Central memory CD8-positive, alpha-beta T cell (primary cell): ENCODE data around the gene CFAP46.
"Not testable (repeated sequence)": the region's sequence is repeated elsewhere in the genome, so short reads cannot be mapped to it uniquely, and the experiment has no call there.

ENCODE experiments used
- ATAC-seq: fragments of 150-1000 bp; cut with Tn5 transposase; replicated peaks from 2 replicates; pipeline ENCODE4 v1.10.0; 2022; ENCODE audit warnings: mild to moderate bottlenecking, moderate FRiP score, moderate number of reproducible peaks; ENCODE audit not compliant: poor library complexity, severe bottlenecking; ENCODE audit errors: extremely low read depth
- DNase-seq, 2 donors: peaks; one replicate each; pipeline ENCODE4 v3.0.0; 2021; ENCODE audit warnings: low spot score in 2 of 2
- H3K27ac Mint-ChIP-seq: one replicate; pipeline ENCODE4 v1.8.0; 2022; ENCODE audit warnings: low read depth, mild to moderate bottlenecking, moderate library complexity, mixed read lengths
- H3K27me3 Mint-ChIP-seq: one replicate; pipeline ENCODE4 v1.8.0; 2022; ENCODE audit warnings: mixed read lengths
- H3K36me3 Mint-ChIP-seq: one replicate; pipeline ENCODE4 v1.8.0; 2022; ENCODE audit warnings: mild to moderate bottlenecking, moderate library complexity, mixed read lengths; ENCODE audit not compliant: insufficient read depth
- H3K4me1 Mint-ChIP-seq: one replicate; pipeline ENCODE4 v1.8.0; 2022; ENCODE audit warnings: mixed read lengths
- H3K4me3 Mint-ChIP-seq: one replicate; pipeline ENCODE4 v1.8.0; 2022; ENCODE audit warnings: mild to moderate bottlenecking, moderate library complexity, mixed read lengths
- H3K9me3 Mint-ChIP-seq: one replicate; pipeline ENCODE4 v1.8.0; 2022; ENCODE audit warnings: mixed read lengths

CFAP46 gene

DNA sequence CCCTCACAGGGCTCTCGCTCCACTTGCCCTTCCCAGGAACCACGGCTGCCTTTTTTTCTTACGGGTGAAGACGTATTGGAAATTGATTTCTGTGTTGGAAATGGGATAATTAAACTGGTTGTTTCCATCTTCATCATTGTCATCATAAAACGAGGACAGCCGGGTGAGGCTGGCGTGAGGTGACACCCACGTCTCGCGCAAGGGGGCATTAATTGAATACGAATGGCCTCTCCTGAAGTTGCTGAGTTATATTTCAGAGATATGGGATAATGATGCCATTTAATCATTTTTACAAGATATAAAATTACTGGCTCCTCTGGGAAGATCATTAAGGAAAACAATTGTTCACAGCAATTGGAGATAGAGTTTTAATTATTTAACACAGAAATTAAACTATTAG lies 138.1 kb downstream of the CFAP46 start:
- Mint-ChIP-seq H3K36me3 (no peaks in the 10 kb centered on the region), H3K4me1 (no peaks in the 10 kb centered on the region), H3K27ac (no peak overlapping the region), H3K9me3 (no peaks in the 10 kb centered on the region), H3K27me3 (no peaks in the 10 kb centered on the region), H3K4me3 (no peak overlapping the region)
- ATAC-seq (no peak), DNase-seq (no peak)

DNA sequence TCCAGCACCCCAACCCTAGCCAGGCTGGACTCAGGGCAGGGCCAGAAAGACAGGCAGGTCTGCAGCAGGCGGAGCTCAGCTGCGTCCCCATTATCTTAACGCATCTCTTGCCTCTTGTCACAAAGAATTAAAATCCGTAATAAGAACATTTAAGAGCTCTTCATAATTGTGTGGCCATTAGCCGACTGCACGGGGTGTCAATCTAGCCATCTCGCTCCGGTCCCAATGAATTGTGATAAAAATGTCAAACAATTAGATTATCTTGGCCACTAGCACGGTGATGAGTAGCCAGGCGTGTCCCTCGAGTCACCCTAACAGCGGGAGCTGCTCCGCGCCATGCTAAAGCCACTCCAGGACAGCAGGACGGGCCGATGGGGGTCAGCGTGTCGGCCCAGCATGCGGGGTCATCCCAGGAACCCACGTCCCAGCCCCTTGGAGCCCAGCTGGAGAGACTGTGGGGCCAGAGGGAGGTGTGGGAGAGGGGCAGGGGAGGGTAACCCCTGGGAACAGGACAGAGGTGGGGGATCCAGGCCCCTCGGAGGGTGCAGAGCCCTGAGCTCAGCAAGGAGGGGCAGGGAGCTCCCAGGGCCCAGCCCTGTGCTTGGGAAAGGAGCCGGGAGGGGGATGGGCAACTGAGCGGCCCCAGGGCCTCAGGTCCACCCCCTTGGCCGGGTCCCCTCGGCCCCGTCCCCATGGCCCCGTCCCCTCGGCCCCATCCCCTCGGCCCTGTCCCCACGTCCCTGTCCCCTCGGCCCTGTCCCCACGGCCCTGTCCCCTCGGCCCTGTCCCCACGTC lies 138.8 kb downstream of the CFAP46 start:
- no peaks in the 10 kb centered on the region for H3K27me3 Mint-ChIP-seq
- no peak for ATAC-seq
- no peaks in the 10 kb centered on the region for H3K4me1 Mint-ChIP-seq
- H3K36me3 Mint-ChIP-seq: no peaks in the 10 kb centered on the region
- DNase-seq: no peak
- no peaks in the 10 kb centered on the region for H3K9me3 Mint-ChIP-seq
- H3K27ac Mint-ChIP-seq: no peak overlapping the region
- H3K4me3 Mint-ChIP-seq: no peak overlapping the region

DNA sequence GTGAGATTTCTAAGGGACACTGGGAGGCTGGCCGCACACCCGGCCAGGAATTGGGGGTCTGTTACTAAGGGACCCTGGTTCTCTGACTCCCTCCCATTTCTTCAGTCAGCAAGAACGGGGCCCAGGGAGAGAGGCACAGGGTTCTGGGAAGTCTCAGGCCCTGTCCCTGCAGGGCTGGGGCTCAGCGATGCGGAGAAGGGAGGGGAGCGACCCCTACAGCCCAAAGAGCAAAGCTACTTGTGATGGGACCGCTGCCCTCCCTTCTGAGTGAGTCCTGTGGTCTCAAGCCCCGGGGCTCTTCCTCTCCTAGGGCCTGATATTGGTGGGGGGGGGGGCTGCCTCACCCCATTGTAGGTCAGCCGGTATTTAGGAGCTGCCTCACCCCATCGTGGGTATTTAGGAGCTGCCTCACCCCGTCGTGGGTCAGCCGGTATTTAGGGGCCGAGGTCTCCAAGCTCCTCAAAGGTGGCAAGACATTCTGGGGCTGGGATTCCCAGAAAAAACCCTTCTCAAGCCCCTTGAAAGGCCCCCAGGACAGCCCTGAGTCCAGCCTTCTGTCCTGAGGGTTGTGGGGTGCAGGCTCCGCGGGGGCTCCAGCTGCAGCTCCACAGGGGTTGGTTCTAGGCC lies 139.6 kb downstream of the CFAP46 start:
- Mint-ChIP-seq H3K9me3 (no peaks in the 10 kb centered on the region), H3K27ac (no peak overlapping the region), H3K4me3 (no peak overlapping the region), H3K4me1 (no peaks in the 10 kb centered on the region), H3K36me3 (no peaks in the 10 kb centered on the region), H3K27me3 (no peaks in the 10 kb centered on the region)
- ATAC-seq (no peak), DNase-seq (no peak)

DNA sequence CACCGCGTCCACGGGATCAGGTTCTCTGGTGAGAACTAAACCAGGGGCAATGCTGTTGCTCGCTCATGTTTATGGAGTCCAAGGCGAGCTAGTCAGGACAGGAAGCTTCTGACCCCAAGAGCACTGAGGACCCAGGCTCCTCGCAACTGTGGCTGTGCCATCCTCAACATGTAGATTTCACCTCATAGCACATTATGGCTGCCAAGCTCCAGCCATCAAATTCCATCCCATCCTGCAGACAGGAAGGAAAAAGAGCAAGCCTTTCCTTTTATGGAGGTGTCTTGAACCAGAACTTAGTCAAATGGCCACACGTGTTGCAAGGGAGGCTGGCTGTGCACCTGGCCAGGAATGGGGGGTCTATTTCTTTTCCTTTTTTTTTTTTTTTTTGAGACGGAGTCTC lies 140.3 kb downstream of the CFAP46 start:
- DNase-seq: no peak
- H3K36me3 Mint-ChIP-seq: no peaks in the 10 kb centered on the region
- H3K27me3 Mint-ChIP-seq: no peaks in the 10 kb centered on the region
- no peak for ATAC-seq
- H3K4me3 Mint-ChIP-seq: no peak overlapping the region
- no peaks in the 10 kb centered on the region for H3K4me1 Mint-ChIP-seq
- H3K9me3 Mint-ChIP-seq: no peaks in the 10 kb centered on the region
- H3K27ac Mint-ChIP-seq: no peak overlapping the region

DNA sequence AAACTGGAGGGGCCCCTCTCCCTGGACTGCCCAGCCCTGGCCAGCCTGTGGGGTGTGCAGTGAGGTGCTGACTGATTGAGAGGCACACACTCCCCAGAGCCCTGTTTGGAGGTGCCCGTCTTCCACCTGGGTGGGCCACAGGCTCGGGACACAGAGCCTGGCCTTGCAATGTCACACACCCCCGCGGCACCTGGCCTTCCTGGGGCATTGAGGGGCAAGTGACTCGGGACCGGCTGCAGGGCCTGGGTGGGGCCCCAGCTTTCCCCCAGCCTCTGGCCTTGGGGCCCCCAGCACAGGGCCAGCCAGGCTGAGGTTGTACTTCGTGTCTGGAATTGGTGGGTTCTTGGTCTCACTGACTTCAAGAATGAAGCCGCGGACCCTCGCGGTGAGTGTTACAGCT lies 142.5 kb downstream of the CFAP46 start:
- Mint-ChIP-seq H3K9me3 (no peaks in the 10 kb centered on the region), H3K36me3 (no peaks in the 10 kb centered on the region), H3K4me3 (no peak overlapping the region), H3K27me3 (no peaks in the 10 kb centered on the region), H3K4me1 (no peaks in the 10 kb centered on the region), H3K27ac (no peak overlapping the region)
- DNase-seq (no peak), ATAC-seq (no peak)

GRCh38 chr10:132798876-132799275 lies 143.5 kb downstream of the CFAP46 start:
- Mint-ChIP-seq H3K36me3 (no peaks in the 10 kb centered on the region), H3K27me3 (no peaks in the 10 kb centered on the region)
- ATAC-seq: no peak

GRCh38 chr10:132798403-132798802 lies 144.0 kb downstream of the CFAP46 start:
- Mint-ChIP-seq H3K4me1 (no peaks in the 10 kb centered on the region), H3K36me3 (no peaks in the 10 kb centered on the region), H3K27ac (no peak overlapping the region), H3K4me3 (no peak overlapping the region), H3K27me3 (no peaks in the 10 kb centered on the region), H3K9me3 (no peaks in the 10 kb centered on the region)
- no peak for DNase-seq
- no peak for ATAC-seq

More at GRCh38 chr10:132798876-132799275, 143.5 kb downstream of the CFAP46 start:
- Mint-ChIP-seq H3K4me1 (no peaks in the 10 kb centered on the region), H3K4me3 (no peak overlapping the region), H3K27ac (no peak overlapping the region), H3K9me3 (no peaks in the 10 kb centered on the region)
- DNase-seq: no peak

- H3K27ac Mint-ChIP-seq, H3K36me3 Mint-ChIP-seq, H3K4me1 Mint-ChIP-seq, H3K9me3 Mint-ChIP-seq, H3K27me3 Mint-ChIP-seq, DNase-seq, ATAC-seq, H3K4me3 Mint-ChIP-seq: not testable (repeated sequence)
These were observed 144.4 kb downstream of the CFAP46 start for GRCh38 chr10:132797986-132798385.

DNA sequence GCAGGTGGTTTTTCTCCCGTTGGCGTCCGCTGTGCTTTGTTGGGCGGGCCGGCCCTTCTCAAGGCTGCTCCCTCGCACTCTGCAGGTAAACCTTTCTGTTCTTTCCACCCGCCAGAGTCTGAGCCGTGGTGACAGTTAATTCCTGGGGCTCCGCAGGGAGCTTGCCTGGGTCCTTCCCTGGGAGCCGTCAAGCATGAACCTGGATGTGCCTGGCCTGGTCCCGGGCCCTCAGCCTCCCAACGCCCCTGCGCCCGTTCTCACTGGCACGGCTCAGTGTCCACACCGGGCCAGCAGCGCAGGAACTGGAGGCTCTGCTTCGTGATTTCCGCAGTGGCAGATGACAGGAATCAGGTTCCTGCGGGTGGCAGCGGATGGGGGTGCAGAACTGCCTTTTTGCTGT lies 145.5 kb downstream of the CFAP46 start:
- no peaks in the 10 kb centered on the region for H3K36me3 Mint-ChIP-seq
- H3K27me3 Mint-ChIP-seq: no peaks in the 10 kb centered on the region

DNA sequence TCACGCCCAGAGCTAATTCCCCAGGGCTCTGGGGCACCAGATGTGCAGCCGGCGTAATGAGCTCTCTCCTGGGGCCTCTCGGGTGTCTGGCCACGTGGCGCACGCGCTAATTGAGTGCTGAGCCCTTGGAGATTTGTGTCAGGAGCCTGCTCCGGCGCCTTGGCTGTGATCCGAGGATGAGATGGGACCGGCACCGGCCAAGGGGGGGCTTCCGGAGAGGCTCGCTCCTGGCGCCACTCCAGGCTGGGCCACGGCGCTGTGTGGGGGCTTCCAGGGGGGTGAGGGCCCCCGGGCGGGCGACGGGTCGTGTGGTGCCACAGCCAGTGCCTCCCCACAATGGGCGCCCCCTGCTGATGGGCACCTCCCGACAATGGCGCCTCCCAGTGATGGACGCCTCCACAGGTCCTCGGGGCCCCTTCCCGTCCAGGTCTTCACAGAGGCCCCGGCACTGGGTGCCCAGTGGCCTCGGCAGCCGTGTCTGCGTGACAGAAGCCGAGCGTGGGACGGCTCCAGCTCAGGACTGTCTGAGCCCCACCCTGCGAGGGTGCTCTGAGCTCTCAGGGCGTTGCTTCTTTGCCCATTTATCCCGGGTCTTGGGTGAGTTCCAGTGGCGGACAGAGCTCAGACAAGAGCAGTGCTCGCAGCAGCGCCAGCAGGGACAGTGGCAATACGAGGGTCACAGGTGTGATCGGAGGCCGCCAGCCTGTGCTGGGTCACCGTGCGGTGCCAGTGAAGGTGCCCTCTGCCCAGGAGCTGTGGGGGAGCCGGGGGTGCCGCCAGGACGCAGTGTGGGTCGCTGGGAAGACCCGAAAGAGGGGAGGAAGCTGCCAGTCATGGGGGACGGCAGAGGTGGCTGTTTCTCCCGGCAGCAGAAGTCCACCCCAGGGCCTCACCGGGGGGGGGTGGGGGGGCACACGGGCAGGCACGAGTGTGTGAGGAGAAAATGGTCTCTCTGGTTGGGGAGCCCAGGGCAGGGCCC lies 148.2 kb downstream of the CFAP46 start:
- Mint-ChIP-seq H3K9me3 (no peaks in the 10 kb centered on the region), H3K27me3 (no peaks in the 10 kb centered on the region), H3K27ac (no peak overlapping the region), H3K4me1 (no peaks in the 10 kb centered on the region), H3K4me3 (no peak overlapping the region), H3K36me3 (no peaks in the 10 kb centered on the region)
- ATAC-seq (no peak), DNase-seq (no peak)

More for the DNA sequence above, 145.5 kb downstream of the CFAP46 start:
- no peak overlapping the region for H3K4me3 Mint-ChIP-seq
- ATAC-seq: no peak
- H3K27ac Mint-ChIP-seq: no peak overlapping the region
- no peaks in the 10 kb centered on the region for H3K9me3 Mint-ChIP-seq
- no peaks in the 10 kb centered on the region for H3K4me1 Mint-ChIP-seq
- DNase-seq: no peak

GRCh38 chr10:132793213-132793612 lies 149.2 kb downstream of the CFAP46 start:
- DNase-seq: no peak
- no peaks in the 10 kb centered on the region for H3K4me1 Mint-ChIP-seq
- no peaks in the 10 kb centered on the region for H3K36me3 Mint-ChIP-seq
- no peaks in the 10 kb centered on the region for H3K27me3 Mint-ChIP-seq
- no peak overlapping the region for H3K27ac Mint-ChIP-seq
- no peak overlapping the region for H3K4me3 Mint-ChIP-seq
- H3K9me3 Mint-ChIP-seq: no peaks in the 10 kb centered on the region
- no peak for ATAC-seq

GRCh38 chr10:132792796-132793195 lies 149.6 kb downstream of the CFAP46 start:
- no peak for ATAC-seq
- Mint-ChIP-seq H3K4me1 (no peaks in the 10 kb centered on the region), H3K27ac (no peak overlapping the region), H3K36me3 (peaks cover 2% of the 10 kb centered on the region), H3K4me3 (no peak overlapping the region), H3K27me3 (no peaks in the 10 kb centered on the region), H3K9me3 (no peaks in the 10 kb centered on the region)
- no peak for DNase-seq
